ENCODE results near the gene CSF3R.

DNA sequence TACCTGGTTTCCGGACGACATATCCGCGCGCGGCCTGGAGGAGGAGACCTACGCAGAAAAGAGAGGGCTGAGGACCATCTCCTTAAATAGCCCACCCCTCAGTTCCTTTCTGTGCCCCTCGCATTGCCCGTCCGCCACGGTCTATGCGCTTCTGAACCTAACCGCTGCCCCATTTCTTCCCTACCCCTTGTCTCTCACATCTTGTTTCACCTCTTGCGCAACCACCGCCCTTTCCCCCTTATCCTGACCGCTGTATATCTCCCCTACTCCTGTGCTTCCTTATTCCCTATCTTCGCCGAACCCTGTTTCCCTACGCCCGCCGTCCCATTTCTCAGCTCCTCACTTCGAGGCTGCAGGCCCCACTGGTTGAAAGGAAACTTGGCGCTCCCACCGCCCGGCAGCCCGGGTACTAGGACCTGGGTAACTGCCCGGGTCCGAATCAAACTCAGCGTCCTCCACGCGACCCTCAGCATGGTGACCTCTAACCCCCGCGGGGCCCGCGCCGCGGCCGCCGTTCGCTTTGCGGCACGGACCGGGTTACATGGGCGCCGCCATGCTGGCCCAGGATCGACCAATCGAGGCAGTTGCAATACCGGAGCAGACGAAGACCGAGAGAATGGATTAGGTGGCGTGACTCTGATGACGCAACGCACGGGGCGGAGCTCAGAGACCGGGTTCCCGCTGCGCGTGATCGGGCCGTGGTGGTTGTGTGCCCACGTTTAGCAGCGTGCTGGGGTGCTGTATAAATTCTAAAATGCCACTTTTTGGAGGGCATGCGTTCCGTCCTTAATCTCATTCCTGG lies 18.7 kb downstream of the CSF3R start, which contains the start of gene MRPS15:
- TF ChIP-seq GATA2 (IDR thresholded peaks at IDR 0.05; ENCODE audit: low read depth, low read length) (no peak), GATA3 (IDR thresholded peaks at IDR 0.05; ENCODE audit: low read depth, low read length) (no peak)

All from SH-SY5Y (cell line).